IPS-18a (cell line): ENCODE results near the gene LRCH1.
A peak's percentile ranks its signal among the peaks of the same experiment; 100 is the strongest.

ENCODE experiments used
- H3K27ac ChIP-seq: one replicate; pipeline ENCODE4 v1.5.1; 2013; ENCODE audit warnings: low read length
- H3K27me3 ChIP-seq: one replicate; pipeline ENCODE4 v1.6.1; 2013; ENCODE audit warnings: mild to moderate bottlenecking, low read length; ENCODE audit not compliant: control insufficient read depth, insufficient read depth
- H3K36me3 ChIP-seq: one replicate; pipeline ENCODE4 v1.6.1; 2013; ENCODE audit warnings: low read depth, low read length; ENCODE audit not compliant: control insufficient read depth
- H3K4me1 ChIP-seq: one replicate; pipeline ENCODE4 v1.6.1; 2013; ENCODE audit warnings: low read depth, low read length; ENCODE audit not compliant: control insufficient read depth
- H3K4me3 ChIP-seq: one replicate; pipeline ENCODE4 v1.5.1; 2013; ENCODE audit warnings: low read length
- H3K9ac ChIP-seq: one replicate; pipeline ENCODE4 v1.6.1; 2013; ENCODE audit warnings: mild to moderate bottlenecking, low read length, moderate library complexity
- H3K9me3 ChIP-seq: one replicate; pipeline ENCODE4 v1.6.1; 2013; ENCODE audit warnings: low read depth, low read length; ENCODE audit not compliant: control insufficient read depth

LRCH1 gene

GRCh38 chr13:46682707-46683106, 129.7 kb downstream of the LRCH1 start:
- Histone ChIP-seq H3K36me3 (no peaks in the 10 kb centered on the region), H3K4me3 (no peak overlapping the region), H3K9ac (no peak overlapping the region), H3K27me3 (no peaks in the 10 kb centered on the region), H3K4me1 (peaks cover 19% of the 10 kb centered on the region), H3K9me3 (no peaks in the 10 kb centered on the region), H3K27ac (no peak overlapping the region)

- no peaks in the 10 kb centered on the region for H3K9me3 ChIP-seq
- H3K27ac ChIP-seq, result no peak overlapping the region
- H3K36me3 ChIP-seq, result no peaks in the 10 kb centered on the region
- H3K4me1 ChIP-seq, result peaks cover 29% of the 10 kb centered on the region
- H3K4me3 ChIP-seq, result no peak overlapping the region
- H3K9ac ChIP-seq, result no peak overlapping the region
- no peaks in the 10 kb centered on the region for H3K27me3 ChIP-seq
Observed at GRCh38 chr13:46683676-46684260, 130.8 kb downstream of the LRCH1 start.

- Histone ChIP-seq H3K27me3 (no peaks in the 10 kb centered on the region), H3K27ac (peak overlapping the region; percentile 40), H3K4me3 (no peak overlapping the region), H3K9ac (no peak overlapping the region), H3K9me3 (no peaks in the 10 kb centered on the region), H3K4me1 (peaks cover 30% of the 10 kb centered on the region), H3K36me3 (no peaks in the 10 kb centered on the region)
Observed at GRCh38 chr13:46684287-46685001, 131.5 kb downstream of the LRCH1 start.

- Histone ChIP-seq H3K9ac (no peak overlapping the region), H3K4me1 (peaks cover 36% of the 10 kb centered on the region), H3K9me3 (no peaks in the 10 kb centered on the region), H3K4me3 (no peak overlapping the region), H3K36me3 (no peaks in the 10 kb centered on the region), H3K27ac (peak overlapping the region; percentile 40), H3K27me3 (no peaks in the 10 kb centered on the region)
Observed at GRCh38 chr13:46685006-46685730, 132.2 kb downstream of the LRCH1 start.

GRCh38 chr13:46686171-46686570, 133.2 kb downstream of the LRCH1 start:
- Histone ChIP-seq H3K36me3 (no peaks in the 10 kb centered on the region), H3K4me1 (peaks cover 40% of the 10 kb centered on the region), H3K4me3 (no peak overlapping the region), H3K9ac (no peak overlapping the region), H3K9me3 (no peaks in the 10 kb centered on the region), H3K27ac (no peak overlapping the region), H3K27me3 (no peaks in the 10 kb centered on the region)

- Histone ChIP-seq H3K4me3 (no peak overlapping the region), H3K27me3 (no peaks in the 10 kb centered on the region), H3K36me3 (no peaks in the 10 kb centered on the region), H3K9me3 (no peaks in the 10 kb centered on the region), H3K4me1 (peaks cover 42% of the 10 kb centered on the region), H3K9ac (peak overlapping the region; percentile 44), H3K27ac (peak overlapping the region; percentile 38)
Observed at GRCh38 chr13:46687810-46688209, 134.8 kb downstream of the LRCH1 start.

GRCh38 chr13:46688306-46688705, 135.3 kb downstream of the LRCH1 start:
- H3K27me3 ChIP-seq, result no peaks in the 10 kb centered on the region
- H3K9ac ChIP-seq, result peak overlapping the region; percentile 44
- peaks cover 42% of the 10 kb centered on the region for H3K4me1 ChIP-seq
- no peaks in the 10 kb centered on the region for H3K36me3 ChIP-seq
- peak overlapping the region; percentile 25 for H3K27ac ChIP-seq
- H3K4me3 ChIP-seq, result no peak overlapping the region
- H3K9me3 ChIP-seq, result no peaks in the 10 kb centered on the region

- H3K9me3 ChIP-seq, result no peaks in the 10 kb centered on the region
- H3K27me3 ChIP-seq, result no peaks in the 10 kb centered on the region
- no peak overlapping the region for H3K4me3 ChIP-seq
- no peaks in the 10 kb centered on the region for H3K4me1 ChIP-seq
- no peaks in the 10 kb centered on the region for H3K36me3 ChIP-seq
- no peak overlapping the region for H3K27ac ChIP-seq
- no peak overlapping the region for H3K9ac ChIP-seq
Observed at GRCh38 chr13:46698014-46698413, 145.0 kb downstream of the LRCH1 start.

- Histone ChIP-seq H3K4me3 (no peak overlapping the region), H3K9ac (no peak overlapping the region), H3K4me1 (no peaks in the 10 kb centered on the region), H3K36me3 (no peaks in the 10 kb centered on the region), H3K9me3 (no peaks in the 10 kb centered on the region), H3K27me3 (no peaks in the 10 kb centered on the region), H3K27ac (no peak overlapping the region)
Observed at GRCh38 chr13:46698910-46699460, 146.0 kb downstream of the LRCH1 start.

- Histone ChIP-seq H3K27ac (no peak overlapping the region), H3K36me3 (no peaks in the 10 kb centered on the region), H3K9ac (no peak overlapping the region), H3K4me1 (no peaks in the 10 kb centered on the region), H3K27me3 (no peaks in the 10 kb centered on the region), H3K9me3 (no peaks in the 10 kb centered on the region), H3K4me3 (no peak overlapping the region)
Observed at GRCh38 chr13:46712524-46712923, 159.6 kb downstream of the LRCH1 start.

- Histone ChIP-seq H3K36me3 (no peaks in the 10 kb centered on the region), H3K9me3 (no peaks in the 10 kb centered on the region), H3K9ac (no peak overlapping the region), H3K27ac (no peak overlapping the region), H3K27me3 (no peaks in the 10 kb centered on the region), H3K4me1 (no peaks in the 10 kb centered on the region), H3K4me3 (no peak overlapping the region)
Observed at GRCh38 chr13:46715363-46715762, 162.4 kb downstream of the LRCH1 start.
